ENCODE data around the gene RORC.
"Not testable (repeated sequence)": the region's sequence is repeated elsewhere in the genome, so short reads cannot be mapped to it uniquely, and the experiment has no call there.

The RORC gene

DNA sequence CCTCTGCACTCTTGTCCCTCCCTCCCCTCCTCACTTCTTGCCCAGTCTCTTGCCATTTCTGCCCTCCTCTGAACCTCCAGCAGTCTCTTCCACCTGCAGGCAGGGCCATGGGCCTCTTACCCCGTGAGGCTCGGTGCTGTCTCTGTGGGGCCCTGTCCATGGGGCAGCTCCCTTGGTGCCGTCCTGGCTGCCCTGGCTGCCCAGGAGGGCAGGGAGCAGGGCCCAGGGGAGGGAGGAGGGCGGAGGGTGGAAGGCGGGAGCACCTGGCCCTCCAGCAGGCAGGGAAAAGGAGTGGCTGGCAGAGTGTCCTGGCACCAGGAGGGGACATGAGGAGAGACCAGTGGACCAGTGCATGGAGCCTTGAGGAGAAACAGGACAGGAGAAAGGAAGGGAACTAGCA, at the start of gene RORC:
Gene RORC, minus strand, starts transcription at position 198 of the 400 bp plus-strand sequence. Its CDS starts 38 bp downstream, at position 160.
- no peak for DNase-seq

DNA sequence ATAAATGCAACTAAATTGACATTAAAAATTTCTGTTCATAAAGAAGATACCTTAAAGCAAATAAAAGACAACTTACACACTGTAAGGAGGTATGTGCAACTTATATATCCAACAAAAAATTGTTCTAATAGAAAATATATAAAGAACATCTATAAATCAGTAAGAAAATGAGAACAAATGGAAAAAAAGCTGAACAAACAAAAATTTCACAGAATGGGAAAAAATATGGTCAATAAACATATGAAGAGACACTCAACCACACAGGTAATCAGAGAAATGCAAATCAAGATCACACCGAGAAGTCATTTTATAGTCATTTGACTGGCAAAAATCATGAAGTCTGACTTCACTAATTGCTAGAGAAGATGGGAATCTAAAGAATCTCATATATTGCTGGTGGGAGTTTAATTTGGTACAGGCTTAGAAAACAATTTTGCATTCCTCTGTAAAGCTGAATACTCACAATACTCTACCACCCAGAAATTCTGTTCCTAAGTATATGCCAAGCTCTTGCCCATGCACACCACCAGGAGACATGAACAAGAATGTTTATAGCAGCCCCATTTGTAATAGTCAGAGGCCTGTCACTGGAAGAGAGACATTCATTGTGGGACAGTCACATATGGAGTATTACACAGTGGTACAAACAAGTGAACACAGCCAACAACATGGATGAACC, 44.0 kb upstream of the RORC start:
- DNase-seq, result no peak

DNA sequence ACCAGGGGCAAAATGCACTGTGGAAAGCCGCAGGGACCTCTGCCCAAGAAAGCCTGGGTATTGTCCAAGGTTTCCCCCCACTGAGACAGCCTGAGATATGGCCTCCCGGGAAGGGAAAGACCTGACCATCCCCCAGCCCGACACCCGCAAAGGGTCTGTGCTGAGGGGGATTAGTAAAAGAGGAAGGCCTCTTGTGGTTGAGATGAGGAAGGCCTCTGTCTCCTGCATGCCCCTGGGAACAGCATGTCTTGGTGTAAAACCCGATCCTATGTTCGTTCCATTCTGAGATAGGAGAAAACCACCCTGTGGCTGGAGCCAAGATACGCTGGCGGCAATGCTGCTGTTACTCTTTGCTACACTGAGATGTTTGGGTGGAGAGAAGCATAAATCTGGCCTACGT, 41.2 kb upstream of the RORC start:
- not testable (repeated sequence) for DNase-seq

DNA sequence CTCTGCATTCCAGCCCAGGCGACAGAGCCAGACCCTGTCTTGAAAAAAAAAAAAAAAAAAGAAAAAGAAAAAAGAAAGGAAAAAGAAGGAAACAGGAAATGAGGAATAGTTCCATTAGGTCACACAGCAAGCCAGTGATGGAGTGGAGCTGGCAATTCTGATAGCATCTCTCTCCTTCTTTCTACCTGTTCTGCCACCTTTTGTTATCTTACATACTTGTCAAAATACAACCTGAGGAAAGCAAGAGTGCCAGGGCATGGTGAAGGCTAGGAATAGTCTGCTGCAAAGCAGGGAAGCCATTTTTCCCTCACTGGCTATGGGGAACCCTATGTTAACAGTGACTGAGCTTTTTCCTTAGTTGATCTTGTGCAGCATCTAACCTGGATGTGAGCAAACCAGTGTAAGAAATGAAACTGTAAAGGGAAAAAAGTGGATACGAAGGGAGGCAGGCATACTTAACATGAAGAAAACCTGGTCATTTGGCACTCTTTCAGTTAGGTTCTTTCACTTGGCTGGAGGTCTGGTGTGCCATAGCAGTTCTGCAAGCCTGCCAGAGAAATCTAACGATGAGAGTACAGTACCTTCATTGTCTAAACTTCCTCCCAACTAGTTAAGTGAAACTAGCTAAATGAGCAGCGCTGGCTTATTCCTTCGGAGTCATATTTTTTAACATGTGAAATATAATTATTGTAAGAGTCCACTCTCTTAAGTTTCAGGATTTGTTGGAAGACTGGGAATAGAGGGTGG, 39.9 kb upstream of the RORC start:
- no peak for DNase-seq

GRCh38 chr1:151868486-151868885, 36.9 kb upstream of the RORC start:
- DNase-seq, result no peak

DNA sequence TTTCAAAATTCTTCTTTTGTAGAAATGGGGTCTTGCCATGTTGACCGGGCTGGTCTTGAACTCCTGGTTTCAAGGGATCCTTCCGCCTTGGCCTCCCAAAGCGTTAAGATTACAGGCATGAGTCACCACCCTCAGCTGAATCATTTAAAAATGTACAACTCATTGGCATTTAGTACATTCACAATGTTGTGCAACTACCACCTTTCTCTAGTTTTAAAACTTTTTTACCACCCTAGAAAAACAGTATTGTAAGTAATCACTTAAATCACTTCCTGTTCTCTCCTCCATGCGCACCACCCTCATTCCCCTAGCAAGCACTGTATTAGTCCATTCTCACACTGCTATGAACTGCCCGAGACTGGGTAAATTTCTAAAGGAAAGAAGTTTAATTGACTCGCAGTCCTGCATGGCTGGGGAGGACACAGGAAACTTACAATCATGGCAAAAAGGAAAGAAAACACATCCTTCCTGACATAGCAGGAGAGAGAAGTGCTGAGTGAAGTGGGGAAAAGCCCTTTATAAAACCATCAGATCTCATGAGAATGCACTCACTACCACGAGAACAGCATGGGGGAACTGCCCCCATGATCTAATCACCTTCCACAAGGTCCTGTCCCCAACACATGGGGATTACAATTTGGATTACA, 36.3 kb upstream of the RORC start:
- DNase-seq, result peak; percentile 50

- peak; percentile 10 for DNase-seq
These were observed 35.7 kb upstream of the RORC start for GRCh38 chr1:151867321-151867720.

- DNase-seq, result no peak
These were observed 32.8 kb upstream of the RORC start for GRCh38 chr1:151864411-151864810.

DNA sequence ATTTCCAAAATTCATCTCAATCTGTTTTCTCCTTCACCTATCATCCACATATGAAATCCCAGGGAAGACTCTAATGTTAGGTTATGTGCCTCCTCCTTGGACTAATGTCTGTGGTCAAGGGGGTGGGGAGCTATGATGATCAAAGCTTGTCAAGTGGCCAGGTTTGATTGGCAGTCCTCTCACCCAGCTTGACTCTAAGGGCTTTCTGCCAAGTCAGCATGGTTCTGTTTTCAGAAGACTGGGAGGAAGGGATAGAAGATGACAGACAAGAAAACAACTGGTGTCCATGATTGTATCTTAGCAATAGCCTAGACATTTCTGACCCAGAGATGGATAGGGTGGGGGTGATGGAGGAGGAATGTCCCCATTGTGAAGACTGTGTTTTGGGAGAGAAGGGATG, 31.0 kb upstream of the RORC start:
- peak; percentile 8 for DNase-seq

- no peak for DNase-seq
These were observed 29.0 kb upstream of the RORC start for GRCh38 chr1:151860504-151861187.

GRCh38 chr1:151859891-151860293, 28.3 kb upstream of the RORC start:
- no peak for DNase-seq

DNA sequence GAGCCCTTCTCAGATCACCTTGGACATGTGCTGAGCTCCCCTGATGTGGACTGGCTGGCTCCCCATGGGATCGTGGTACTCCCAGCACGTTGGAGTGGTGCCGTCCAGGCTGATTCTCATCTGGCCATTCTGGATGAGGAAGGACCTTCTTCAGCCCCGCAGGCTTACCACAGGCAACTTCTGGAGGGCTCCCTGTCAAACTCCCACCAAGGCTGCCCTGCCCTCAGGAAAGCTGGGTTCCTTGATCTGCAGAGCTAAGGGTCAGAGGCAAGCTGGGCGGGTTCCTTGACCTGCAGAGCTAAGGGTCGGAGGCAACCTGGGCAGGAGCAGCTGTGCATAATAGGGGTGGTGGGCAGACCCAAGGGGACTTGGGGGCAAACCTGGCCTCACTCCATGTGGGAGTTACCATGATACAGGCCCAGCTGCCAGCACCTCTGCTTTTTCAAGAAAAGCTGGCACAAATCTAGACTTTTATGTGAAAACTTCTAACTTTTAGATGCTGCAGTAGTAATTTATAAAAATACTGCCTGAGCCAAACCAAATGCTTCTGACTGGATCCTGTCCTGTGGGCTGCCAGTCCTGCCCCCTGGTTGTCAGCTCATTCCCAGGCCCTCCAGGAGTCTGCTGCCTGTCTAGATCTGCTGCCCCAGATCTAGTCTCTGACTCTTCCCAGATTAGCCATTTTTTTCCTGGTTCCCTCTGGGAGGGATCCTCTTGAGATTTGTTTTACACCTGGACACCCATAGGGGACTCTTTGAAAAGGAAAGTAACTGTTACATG, 27.5 kb upstream of the RORC start:
- no peak for DNase-seq

DNA sequence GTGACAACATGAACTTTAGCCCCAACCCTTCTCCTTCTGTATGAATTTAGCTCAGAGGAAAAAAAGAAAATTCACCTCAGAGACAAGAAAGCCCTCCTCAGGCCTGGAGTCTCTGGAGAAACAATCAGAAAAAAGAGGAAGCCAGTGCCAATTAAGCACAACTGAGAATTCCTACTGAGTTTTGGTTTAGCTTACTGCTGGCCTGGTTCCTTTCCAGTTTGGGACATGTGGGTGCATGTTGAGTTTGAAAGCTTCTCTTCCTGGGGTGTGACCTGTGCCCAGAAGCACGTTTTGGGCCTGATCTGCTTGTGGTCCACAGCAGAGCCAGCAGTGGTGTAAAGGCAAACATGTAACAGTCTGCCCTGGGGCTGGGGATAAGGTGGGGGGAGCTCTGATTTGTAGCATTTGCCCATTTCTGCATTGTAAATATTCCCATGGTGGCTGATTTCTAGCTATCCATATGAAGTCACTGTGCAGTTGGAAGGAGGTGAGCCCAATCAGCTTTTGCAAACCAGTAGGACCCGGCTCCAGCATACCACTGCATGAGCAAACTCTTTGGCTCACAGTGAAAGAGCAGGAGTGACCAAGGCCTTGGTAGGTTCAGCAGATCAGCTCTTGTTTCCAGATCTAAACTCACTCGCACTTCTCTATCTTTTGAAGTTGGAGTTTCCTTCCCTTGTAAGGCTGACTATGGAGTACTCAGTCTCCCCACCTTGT, 26.6 kb upstream of the RORC start:
- no peak for DNase-seq

GRCh38 chr1:151855933-151856332, 24.3 kb upstream of the RORC start:
- DNase-seq, result no peak

GRCh38 chr1:151855516-151855915, 23.9 kb upstream of the RORC start:
- DNase-seq, result not testable (repeated sequence)

- no peak for DNase-seq
These were observed 23.1 kb upstream of the RORC start for GRCh38 chr1:151854658-151855057.

- DNase-seq, result no peak
These were observed 21.9 kb upstream of the RORC start, which contains the start of gene THEM5 for GRCh38 chr1:151853411-151853943. Gene THEM5 (minus strand): TSS chr1:151853712. CDS start chr1:151853565, 147 bp downstream.

- DNase-seq, result no peak
These were observed 21.1 kb upstream of the RORC start for GRCh38 chr1:151852733-151853132.

- DNase-seq, result no peak
These were observed 20.3 kb upstream of the RORC start for GRCh38 chr1:151851886-151852285.

DNA sequence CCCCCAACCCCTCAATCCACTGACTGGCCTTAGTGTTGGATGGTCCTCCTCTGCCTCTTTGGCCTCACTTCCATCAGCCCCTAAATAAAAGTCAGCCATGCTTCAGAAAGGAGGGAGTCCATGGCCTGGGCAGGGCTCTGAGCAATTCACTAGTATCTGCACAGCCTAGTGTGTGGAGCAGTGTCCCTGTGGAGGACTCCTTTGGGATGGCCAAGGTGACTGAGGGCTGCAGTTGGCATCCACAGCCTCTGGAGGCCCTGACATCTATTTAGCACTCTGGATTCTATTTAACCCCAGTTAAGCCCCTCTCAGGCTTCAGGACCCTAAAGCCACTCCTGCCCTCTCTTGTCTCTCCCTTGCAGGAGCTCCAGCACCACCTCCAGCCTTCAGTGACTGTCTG, 18.3 kb upstream of the RORC start:
- DNase-seq, result no peak

- DNase-seq, result no peak
These were observed 17.5 kb upstream of the RORC start for GRCh38 chr1:151849126-151849525.

Data from fibroblast of upper back skin (primary cell).